Kidney epithelial cell (primary cell): ENCODE data around the gene SZRD1. TPM values are rescaled to one million over a fixed set of nuclear protein-coding genes. Genes with fewer than 3 reads are reported as not detected.
A peak's percentile ranks its signal among the peaks of the same experiment; 100 is the strongest.
"Not testable (repeated sequence)": the region's sequence is repeated elsewhere in the genome, so short reads cannot be mapped to it uniquely, and the experiment has no call there.

Experiments
- DNase-seq: peaks from one replicate; pipeline ENCODE4 v3.0.0-alpha.2; 2010; ENCODE audit warnings: low read depth
- H3K27me3 ChIP-seq: 2 replicates; pipeline ENCODE4 v1.6.0; 2011; ENCODE audit warnings: low read length; ENCODE audit not compliant: control insufficient read depth, insufficient read depth
- H3K36me3 ChIP-seq: 2 replicates; pipeline ENCODE4 v1.5.1; 2011; ENCODE audit warnings: low read length; ENCODE audit not compliant: control insufficient read depth, insufficient read depth
- H3K4me3 ChIP-seq: 2 replicates; pipeline ENCODE4 v1.5.1; 2011; ENCODE audit warnings: low read depth, mild to moderate bottlenecking, control low read depth, low read length
- CTCF ChIP-seq: IDR thresholded peaks from 2 replicates; pipeline ENCODE4 v1.5.1; 2011; ENCODE audit warnings: mild to moderate bottlenecking, moderate library complexity, low read length, control low read depth, inconsistent platforms; ENCODE audit not compliant: insufficient read depth, poor library complexity, severe bottlenecking
- total RNA-seq: library from RNA; depleted of rRNA; stranded (reverse); fragments of >200 nt; gene quantifications from 2 replicates; pipeline ENCODE4 v1.2.3, GENCODE V29; 2015

SZRD1 gene
- total RNA-seq, 1 donor from 2014 or later, result 96.0 TPM

- Histone ChIP-seq H3K36me3 (no peaks in the 10 kb centered on the region), H3K4me3 (no peak overlapping the region), H3K27me3 (no peaks in the 10 kb centered on the region)
- DNase-seq, result no peak
- TF ChIP-seq CTCF, result no peak
Observed at GRCh38 chr1:16356867-16357266, 10.2 kb upstream of the SZRD1 start.

GRCh38 chr1:16365146-16365498, 1.9 kb upstream of the SZRD1 start:
- not testable (repeated sequence) for H3K36me3 ChIP-seq, H3K27me3 ChIP-seq, DNase-seq, H3K4me3 ChIP-seq

- Histone ChIP-seq H3K36me3 (no peaks in the 10 kb centered on the region), H3K4me3 (peak overlapping the region; percentile 92), H3K27me3 (no peaks in the 10 kb centered on the region)
- peak; percentile 3 for TF ChIP-seq CTCF
- peak; percentile 67 for DNase-seq
Observed at GRCh38 chr1:16367258-16367967, 371 bp downstream of the SZRD1 start.

GRCh38 chr1:16367968-16368890, 1.2 kb downstream of the SZRD1 start:
- Histone ChIP-seq H3K36me3 (no peaks in the 10 kb centered on the region), H3K4me3 (peak overlapping the region; percentile 92), H3K27me3 (no peaks in the 10 kb centered on the region)
- DNase-seq, result no peak
- TF ChIP-seq CTCF, result no peak

GRCh38 chr1:16369821-16370220, 2.8 kb downstream of the SZRD1 start:
- no peak overlapping the region for H3K4me3 ChIP-seq
- H3K27me3 ChIP-seq, result no peaks in the 10 kb centered on the region
- no peak for TF ChIP-seq CTCF
- no peaks in the 10 kb centered on the region for H3K36me3 ChIP-seq
- DNase-seq, result no peak

- DNase-seq, result peak; percentile 31
- TF ChIP-seq CTCF, result no peak
- Histone ChIP-seq H3K4me3 (no peak overlapping the region), H3K36me3 (no peaks in the 10 kb centered on the region), H3K27me3 (no peaks in the 10 kb centered on the region)
Observed at GRCh38 chr1:16371725-16372124, 4.7 kb downstream of the SZRD1 start.
